ENCODE data around the gene MAP3K14. TPM values are rescaled to one million over a fixed set of nuclear protein-coding genes. Genes with fewer than 3 reads are reported as not detected.

The MAP3K14 gene
- total RNA-seq, 4 donors from 2014 or later, result 4.1 to 21.7 (median 6.2) TPM

GRCh38 chr17:45231481-45232116, 85.2 kb downstream of the MAP3K14 start:
- DNase-seq, result peak; percentile 37 to 44
- H3K27ac ChIP-seq, result no peak overlapping the region

GRCh38 chr17:45230787-45231480, 85.9 kb downstream of the MAP3K14 start:
- TF ChIP-seq CTCF (IDR thresholded peaks at IDR 0.05) (no peak), POLR2A (IDR thresholded peaks at IDR 0.05) (no peak)
- Histone ChIP-seq H3K27ac (no peak overlapping the region), H3K27me3 (no peaks in the 10 kb centered on the region), H3K9me3 (no peaks in the 10 kb centered on the region), H3K4me3 (replicated peaks in 1 of 3) (no peak overlapping the region), H3K36me3 (no peaks in the 10 kb centered on the region), H3K4me1 (peaks cover 0 to 18% of the 10 kb centered on the region in 2 donors)
- 30 to 73% methylated on average over 5 to 9 of the region's 12 CpGs for WGBS, 2 donors
- no peak for DNase-seq
- intact Hi-C loops (cut with DNase I), result no loop called here

More at GRCh38 chr17:45231481-45232116, 85.2 kb downstream of the MAP3K14 start:
- Histone ChIP-seq H3K4me3 (replicated peaks in 1 of 3) (no peak overlapping the region), H3K36me3 (no peaks in the 10 kb centered on the region), H3K27me3 (no peaks in the 10 kb centered on the region), H3K4me1 (peaks cover 0 to 18% of the 10 kb centered on the region in 2 donors), H3K9me3 (no peaks in the 10 kb centered on the region)
- 54 to 59% methylated on average over 14 to 18 of the region's 19 CpGs for WGBS, 2 donors
- TF ChIP-seq POLR2A (IDR thresholded peaks at IDR 0.05) (no peak), CTCF (IDR thresholded peaks at IDR 0.05) (peak in 4 of 6 experiments; percentile 15 to 46 (median 20))
- intact Hi-C loops (cut with DNase I), result no loop called here

GRCh38 chr17:45230410-45230786, 86.4 kb downstream of the MAP3K14 start:
- DNase-seq, result no peak
- intact Hi-C loops (cut with DNase I), result no loop called here
- H3K27ac ChIP-seq, result no peak overlapping the region
- no peaks in the 10 kb centered on the region for H3K36me3 ChIP-seq
- H3K9me3 ChIP-seq, result no peaks in the 10 kb centered on the region
- no peak for TF ChIP-seq POLR2A (IDR thresholded peaks at IDR 0.05)
- no peak for TF ChIP-seq CTCF (IDR thresholded peaks at IDR 0.05)
- WGBS, 2 donors, result 86 to 88% methylated on average over 3 to 4 of the region's 4 CpGs
- H3K4me3 ChIP-seq (replicated peaks in 1 of 3), result no peak overlapping the region
- peaks cover 0 to 18% of the 10 kb centered on the region in 2 donors for H3K4me1 ChIP-seq
- no peaks in the 10 kb centered on the region for H3K27me3 ChIP-seq

- no peaks in the 10 kb centered on the region for H3K27me3 ChIP-seq
- peaks cover 0 to 18% of the 10 kb centered on the region in 2 donors for H3K4me1 ChIP-seq
- TF ChIP-seq POLR2A (IDR thresholded peaks at IDR 0.05) (no peak), CTCF (IDR thresholded peaks at IDR 0.05) (no peak)
- no peak for DNase-seq
- H3K4me3 ChIP-seq (replicated peaks in 1 of 3), result no peak overlapping the region
- whole genome bisulfite sequencing, 2 donors, result 91 to 93% methylated on average over 12 to 13 of the region's 16 CpGs
- intact Hi-C loops (cut with DNase I), result no loop called here
- no peaks in the 10 kb centered on the region for H3K36me3 ChIP-seq
- no peaks in the 10 kb centered on the region for H3K9me3 ChIP-seq
- H3K27ac ChIP-seq, result no peak overlapping the region
Measured at GRCh38 chr17:45229681-45230409, 87.0 kb downstream of the MAP3K14 start.

All from thyroid gland (tissue), 4 donors.